ENCODE data around the gene EHF. TPM values are rescaled to one million over a fixed set of nuclear protein-coding genes. Genes with fewer than 3 reads are reported as not detected.
A peak's percentile ranks its signal among the peaks of the same experiment; 100 is the strongest.

EHF gene
- total RNA-seq, 1 experiment from 2014 or later, result 37.0 TPM

- H3K4me3 ChIP-seq (ENCODE audit: low read length), result no peak overlapping the region
- H3K27me3 ChIP-seq (ENCODE audit: low read length), result no peaks in the 10 kb centered on the region
- POLR2A ChIA-PET (ENCODE audit: unreplicated experiment), result no interaction called here
- H3K9ac ChIP-seq (ENCODE audit: low read length), result no peak overlapping the region
- ATAC-seq (no peak), DNase-seq (no peak)
- TF ChIP-seq EZH2phosphoT487 (IDR thresholded peaks at IDR 0.05; ENCODE audit: borderline replicate concordance, low read length), result no peak
- no peak for TF ChIP-seq EZH2 (IDR thresholded peaks at IDR 0.05; ENCODE audit: low read length, unreplicated experiment)
- TF ChIP-seq CTCF (conservative IDR thresholded peaks at IDR 0.05; ENCODE audit: low read depth, low read length), result no peak
- BruUV-seq (replicated peaks), result no TSS peak
- intact Hi-C loops (cut with micrococcal nuclease), result no loop called here
- no peaks in the 10 kb centered on the region for H3K9me3 ChIP-seq (ENCODE audit: low read length)
- no peak overlapping the region for H3K4me2 ChIP-seq (ENCODE audit: low read length)
- H4K20me1 ChIP-seq (ENCODE audit: low read length), result no peaks in the 10 kb centered on the region
- H3K79me2 ChIP-seq (ENCODE audit: low read length), result no peaks in the 10 kb centered on the region
- no peaks in the 10 kb centered on the region for H3K36me3 ChIP-seq (ENCODE audit: low read depth, low read length)
- CTCF ChIA-PET, result no interaction called here
- peaks cover 26% of the 10 kb centered on the region for H3K4me1 ChIP-seq (ENCODE audit: insufficient read depth, low read length)
- no peaks in the 10 kb centered on the region for H3K9me2 ChIP-seq (replicated peaks; ENCODE audit: low read length)
- no peak overlapping the region for H2AFZ ChIP-seq (ENCODE audit: low read length)
- H3F3A ChIP-seq (ENCODE audit: low read length, unreplicated experiment), result no peaks in the 10 kb centered on the region
- H3K27ac ChIP-seq (ENCODE audit: low read length), result no peak overlapping the region
Observed at GRCh38 chr11:34603129-34604001, 17.5 kb upstream of the EHF start.

GRCh38 chr11:34604145-34604544 is 16.7 kb upstream of the EHF start:
- H3F3A ChIP-seq (ENCODE audit: low read length, unreplicated experiment), result no peaks in the 10 kb centered on the region
- H3K36me3 ChIP-seq (ENCODE audit: low read depth, low read length), result no peaks in the 10 kb centered on the region
- no peak overlapping the region for H2AFZ ChIP-seq (ENCODE audit: low read length)
- intact Hi-C loops (cut with micrococcal nuclease), result no loop called here
- DNase-seq, result peak; percentile 26
- no peak overlapping the region for H3K27ac ChIP-seq (ENCODE audit: low read length)
- peaks cover 24% of the 10 kb centered on the region for H3K4me1 ChIP-seq (ENCODE audit: insufficient read depth, low read length)
- H4K20me1 ChIP-seq (ENCODE audit: low read length), result no peaks in the 10 kb centered on the region
- ATAC-seq, result peak; percentile 4; the same call in 1 of the 2 replicates
- no peaks in the 10 kb centered on the region for H3K9me3 ChIP-seq (ENCODE audit: low read length)
- no peak overlapping the region for H3K9ac ChIP-seq (ENCODE audit: low read length)
- CTCF ChIA-PET, result no interaction called here
- no peak overlapping the region for H3K4me3 ChIP-seq (ENCODE audit: low read length)
- no peak overlapping the region for H3K4me2 ChIP-seq (ENCODE audit: low read length)
- POLR2A ChIA-PET (ENCODE audit: unreplicated experiment), result no interaction called here
- TF ChIP-seq EZH2 (IDR thresholded peaks at IDR 0.05; ENCODE audit: low read length, unreplicated experiment) (no peak), EZH2phosphoT487 (IDR thresholded peaks at IDR 0.05; ENCODE audit: borderline replicate concordance, low read length) (no peak), CTCF (conservative IDR thresholded peaks at IDR 0.05; ENCODE audit: low read depth, low read length) (no peak)
- H3K79me2 ChIP-seq (ENCODE audit: low read length), result no peaks in the 10 kb centered on the region
- no peaks in the 10 kb centered on the region for H3K9me2 ChIP-seq (replicated peaks; ENCODE audit: low read length)
- no TSS peak for BruUV-seq (replicated peaks)
- H3K27me3 ChIP-seq (ENCODE audit: low read length), result no peaks in the 10 kb centered on the region

- no peaks in the 10 kb centered on the region for H3K9me2 ChIP-seq (replicated peaks; ENCODE audit: low read length)
- no peak overlapping the region for H3K4me2 ChIP-seq (ENCODE audit: low read length)
Observed at GRCh38 chr11:34604911-34605310, 16.0 kb upstream of the EHF start.

More at GRCh38 chr11:34604911-34605310, 16.0 kb upstream of the EHF start:
- POLR2A ChIA-PET (ENCODE audit: unreplicated experiment), result no interaction called here
- Histone ChIP-seq H3F3A (ENCODE audit: low read length, unreplicated experiment) (no peaks in the 10 kb centered on the region), H3K79me2 (ENCODE audit: low read length) (no peaks in the 10 kb centered on the region), H3K27me3 (ENCODE audit: low read length) (no peaks in the 10 kb centered on the region), H3K27ac (ENCODE audit: low read length) (no peak overlapping the region), H3K4me1 (ENCODE audit: insufficient read depth, low read length) (peaks cover 22% of the 10 kb centered on the region), H3K9ac (ENCODE audit: low read length) (no peak overlapping the region), H3K36me3 (ENCODE audit: low read depth, low read length) (no peaks in the 10 kb centered on the region), H4K20me1 (ENCODE audit: low read length) (no peaks in the 10 kb centered on the region), H3K9me3 (ENCODE audit: low read length) (no peaks in the 10 kb centered on the region), H2AFZ (ENCODE audit: low read length) (no peak overlapping the region), H3K4me3 (ENCODE audit: low read length) (no peak overlapping the region)
- no TSS peak for BruUV-seq (replicated peaks)
- intact Hi-C loops (cut with micrococcal nuclease), result no loop called here
- ATAC-seq, result no peak
- DNase-seq, result no peak
- TF ChIP-seq EZH2 (IDR thresholded peaks at IDR 0.05; ENCODE audit: low read length, unreplicated experiment) (no peak), CTCF (conservative IDR thresholded peaks at IDR 0.05; ENCODE audit: low read depth, low read length) (no peak), EZH2phosphoT487 (IDR thresholded peaks at IDR 0.05; ENCODE audit: borderline replicate concordance, low read length) (no peak)
- CTCF ChIA-PET, result no interaction called here
